ENCODE measurements around the gene LINC00305. TPM values are rescaled to one million over a fixed set of nuclear protein-coding genes. Genes with fewer than 3 reads are reported as not detected.

Gene LINC00305
- total and polyA plus RNA-seq, 2 of the 8 experiments (the other 6 are each of a cell fraction or from before 2014, with no cell fraction given), result not detected

DNA sequence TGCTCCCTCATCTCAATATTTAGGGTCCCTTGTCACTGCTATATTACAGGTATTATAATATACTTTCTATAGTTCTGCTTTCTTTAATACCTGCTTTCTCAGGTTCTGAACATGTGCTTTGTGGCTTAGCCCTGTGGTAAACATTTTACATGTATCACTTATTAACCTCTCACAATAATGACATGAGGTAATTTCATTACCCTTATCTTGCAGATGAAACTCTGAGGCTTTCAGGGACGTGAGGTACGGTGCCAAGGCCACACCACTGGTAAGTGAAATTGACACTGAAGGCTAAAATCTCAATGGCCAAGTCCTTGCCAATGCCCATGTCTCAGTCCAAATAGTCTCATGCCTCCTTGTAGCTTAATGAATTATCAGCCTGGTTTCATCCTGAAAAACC is 21.7 kb downstream of the LINC00305 start:
- no peak overlapping the region for H3K4ac ChIP-seq (replicated peaks; ENCODE audit: insufficient read length, low read depth, low read length)
- H3K4me2 ChIP-seq (ENCODE audit: insufficient read depth in 1 of 2, low read depth in 2 of 2, low read length in 2 of 2), result no peak overlapping the region
- CTCF ChIA-PET (ENCODE audit: partially characterized antibody), result interaction anchor here (2.2 kb wide), 1 partner anchor 283 kb away, joined by 5 read pairs; no protein-coding TSS in a partner anchor
- no peak overlapping the region for H3K23ac ChIP-seq (ENCODE audit: insufficient read length)
- WGBS, 2 experiments (ENCODE audit: extremely low coverage in 1 of 2, insufficient coverage in 1 of 2, insufficient read length in 1 of 2, insufficient replicate concordance in 2 of 2, low coverage in 1 of 2, low lambda C conversion rate in 2 of 2, missing lambda C conversion rate in 1 of 2), result 93% methylated on average over 2 of the region's 2 CpGs; no CpG with 5 or more reads in 1 of the 2 experiments
- no peaks in the 10 kb centered on the region for H3K27me3 ChIP-seq (replicated peaks in 1 of 4; ENCODE audit: control insufficient read depth in 3 of 4, extremely low read depth in 1 of 4, insufficient read depth in 3 of 4, low read length in 3 of 4)
- H3K56ac ChIP-seq (replicated peaks; ENCODE audit: insufficient read length, low read depth, low read length), result no peak overlapping the region
- no peak overlapping the region for H2AK5ac ChIP-seq (ENCODE audit: low read depth, low read length)
- H4K8ac ChIP-seq (ENCODE audit: extremely low read depth, insufficient read depth, low read length), result no peak overlapping the region
- H2BK5ac ChIP-seq (ENCODE audit: low read depth, low read length), result 0 out of 2 replicates have a peak overlapping the region, but pooled peaks have one; percentile 22
- peak overlapping the region; percentile 86 for H2AFZ ChIP-seq (ENCODE audit: low read length)
- no peak overlapping the region for H4K91ac ChIP-seq (replicated peaks; ENCODE audit: insufficient read length, low read length)
- peaks cover 0 to 2% (median 0%) of the 10 kb centered on the region in 4 experiments; a peak in 1 of 7 replicates for H3K4me1 ChIP-seq (replicated peaks in 1 of 4; ENCODE audit: control insufficient read depth in 3 of 4, insufficient read depth in 4 of 4, low read length in 3 of 4)
- H3K27ac ChIP-seq (ENCODE audit: low read depth, low read length), result no peak overlapping the region
- no peaks in the 10 kb centered on the region for H3K79me2 ChIP-seq (ENCODE audit: control insufficient read depth in 1 of 2, insufficient read depth in 2 of 2, low read length in 2 of 2)
- H2BK12ac ChIP-seq (ENCODE audit: low read depth, low read length), result no peak overlapping the region
- H3K9ac ChIP-seq (replicated peaks in 1 of 4; ENCODE audit: extremely low read depth in 1 of 4, low read depth in 3 of 4, low read length in 3 of 4), result no peak overlapping the region
- POLR2A ChIA-PET (ENCODE audit: partially characterized antibody), result no interaction called here
- H2BK15ac ChIP-seq (ENCODE audit: low read length), result no peak overlapping the region
- no peaks in the 10 kb centered on the region for H3K23me2 ChIP-seq (ENCODE audit: low read depth, low read length)
- no peaks in the 10 kb centered on the region for H3K79me1 ChIP-seq (ENCODE audit: low read depth, low read length)
- H4K5ac ChIP-seq (ENCODE audit: insufficient read length, low read depth, low read length), result no peak overlapping the region
- no peaks in the 10 kb centered on the region for H3K9me3 ChIP-seq (ENCODE audit: insufficient read depth in 2 of 2, low read depth in 1 of 2, low read length in 1 of 2)
- H3K18ac ChIP-seq (ENCODE audit: extremely low read depth, low read length), result no peak overlapping the region; the same call in 1 of the 2 replicates
- H2BK20ac ChIP-seq (ENCODE audit: low read length), result 0 out of 2 replicates have a peak overlapping the region, but pooled peaks have one; percentile 57
- H3K14ac ChIP-seq (ENCODE audit: insufficient read length), result no peak overlapping the region
- FAIRE-seq, result no peak
- DNase-seq (ENCODE audit: low read depth in 1 of 2, low spot score in 2 of 2), result no peak
- H3K4me3 ChIP-seq (ENCODE audit: extremely low read depth in 1 of 4, insufficient read depth in 2 of 4, low read depth in 3 of 4, low read length in 4 of 4), result no peak overlapping the region
- H4K20me1 ChIP-seq (replicated peaks in 1 of 2; ENCODE audit: control insufficient read depth in 1 of 2, insufficient read depth in 2 of 2, low read length in 2 of 2), result no peaks in the 10 kb centered on the region
- H2BK120ac ChIP-seq (replicated peaks; ENCODE audit: low read depth, low read length), result peak overlapping the region; percentile 67
- H3K36me3 ChIP-seq (ENCODE audit: control insufficient read depth in 2 of 4, insufficient read depth in 4 of 4, low read length in 3 of 4), result no peaks in the 10 kb centered on the region
- no peak for TF ChIP-seq KDM1A (IDR thresholded peaks at IDR 0.05; ENCODE audit: borderline replicate concordance, low read length)
